IPS-20b (cell line): ENCODE measurements around the gene NPEPL1.

Experiments
- H3K27ac ChIP-seq: one replicate; pipeline ENCODE4 v1.5.1; 2013; ENCODE audit warnings: low read length
- H3K27me3 ChIP-seq: 2 replicates; pipeline ENCODE4 v1.6.1; 2013; ENCODE audit warnings: mild to moderate bottlenecking, low read length, inconsistent platforms; ENCODE audit not compliant: insufficient read depth
- H3K36me3 ChIP-seq: 2 replicates; pipeline ENCODE4 v1.6.1; 2013; ENCODE audit warnings: low read depth, mild to moderate bottlenecking, inconsistent platforms, low read length, moderate library complexity; ENCODE audit not compliant: insufficient read depth
- H3K4me1 ChIP-seq: 2 replicates; pipeline ENCODE4 v1.6.1; 2013; ENCODE audit warnings: mild to moderate bottlenecking, control low read depth, inconsistent platforms, low read length, moderate library complexity; ENCODE audit not compliant: insufficient read depth
- H3K4me3 ChIP-seq: 2 replicates; pipeline ENCODE4 v1.5.1; 2013; ENCODE audit warnings: mild to moderate bottlenecking, low read length, inconsistent platforms
- H3K9ac ChIP-seq: 2 replicates; pipeline ENCODE4 v1.6.1; 2013; ENCODE audit warnings: low read depth, mild to moderate bottlenecking, inconsistent platforms, low read length, moderate library complexity
- H3K9me3 ChIP-seq: 2 replicates; pipeline ENCODE4 v1.6.1; 2013; ENCODE audit warnings: mild to moderate bottlenecking, low read depth, low read length, inconsistent platforms; ENCODE audit not compliant: insufficient read depth

The NPEPL1 gene

GRCh38 chr20:58706150-58706892 lies 13.7 kb downstream of the NPEPL1 start:
- Histone ChIP-seq H3K4me3 (no peak overlapping the region), H3K9me3 (0 out of 2 replicates have a peak, but pooled peaks cover 3% of the 10 kb centered on the region), H3K36me3 (peaks cover 45% of the 10 kb centered on the region), H3K4me1 (no peaks in the 10 kb centered on the region), H3K27me3 (no peaks in the 10 kb centered on the region), H3K27ac (no peak overlapping the region), H3K9ac (no peak overlapping the region)

- 0 out of 2 replicates have a peak, but pooled peaks cover 3% of the 10 kb centered on the region for H3K9me3 ChIP-seq
- H3K4me1 ChIP-seq: no peaks in the 10 kb centered on the region
- peaks cover 38% of the 10 kb centered on the region for H3K36me3 ChIP-seq
- no peak overlapping the region for H3K4me3 ChIP-seq
- H3K27me3 ChIP-seq: no peaks in the 10 kb centered on the region
- H3K27ac ChIP-seq: no peak overlapping the region
- H3K9ac ChIP-seq: no peak overlapping the region
Observed at GRCh38 chr20:58706975-58707681, 14.5 kb downstream of the NPEPL1 start.

GRCh38 chr20:58707770-58708169 lies 15.2 kb downstream of the NPEPL1 start:
- 0 out of 2 replicates have a peak, but pooled peaks cover 3% of the 10 kb centered on the region for H3K9me3 ChIP-seq
- H3K4me1 ChIP-seq: no peaks in the 10 kb centered on the region
- H3K36me3 ChIP-seq: peaks cover 31% of the 10 kb centered on the region
- no peak overlapping the region for H3K9ac ChIP-seq
- no peak overlapping the region for H3K4me3 ChIP-seq
- H3K27me3 ChIP-seq: no peaks in the 10 kb centered on the region
- H3K27ac ChIP-seq: no peak overlapping the region

GRCh38 chr20:58708246-58708931 lies 15.8 kb downstream of the NPEPL1 start:
- Histone ChIP-seq H3K4me3 (no peak overlapping the region), H3K36me3 (peaks cover 25% of the 10 kb centered on the region), H3K4me1 (no peaks in the 10 kb centered on the region), H3K9me3 (0 out of 2 replicates have a peak, but pooled peaks cover 3% of the 10 kb centered on the region), H3K9ac (no peak overlapping the region), H3K27me3 (no peaks in the 10 kb centered on the region), H3K27ac (no peak overlapping the region)

GRCh38 chr20:58709013-58709702 lies 16.6 kb downstream of the NPEPL1 start:
- no peaks in the 10 kb centered on the region for H3K4me1 ChIP-seq
- H3K36me3 ChIP-seq: peaks cover 17% of the 10 kb centered on the region
- H3K4me3 ChIP-seq: no peak overlapping the region
- H3K27me3 ChIP-seq: no peaks in the 10 kb centered on the region
- H3K9me3 ChIP-seq: 0 out of 2 replicates have a peak, but pooled peaks cover 3% of the 10 kb centered on the region
- H3K27ac ChIP-seq: no peak overlapping the region
- H3K9ac ChIP-seq: no peak overlapping the region

GRCh38 chr20:58709703-58710039 lies 17.1 kb downstream of the NPEPL1 start:
- no peaks in the 10 kb centered on the region for H3K4me1 ChIP-seq
- H3K9ac ChIP-seq: no peak overlapping the region
- H3K27me3 ChIP-seq: no peaks in the 10 kb centered on the region
- H3K27ac ChIP-seq: no peak overlapping the region
- peaks cover 12% of the 10 kb centered on the region; the same call in 1 of the 2 replicates for H3K36me3 ChIP-seq
- H3K9me3 ChIP-seq: no peaks in the 10 kb centered on the region
- no peak overlapping the region for H3K4me3 ChIP-seq

GRCh38 chr20:58710481-58711265 lies 18.1 kb downstream of the NPEPL1 start:
- Histone ChIP-seq H3K9ac (no peak overlapping the region), H3K4me3 (no peak overlapping the region), H3K27me3 (no peaks in the 10 kb centered on the region), H3K36me3 (peaks cover 3% of the 10 kb centered on the region; the same call in 1 of the 2 replicates), H3K27ac (no peak overlapping the region), H3K9me3 (no peaks in the 10 kb centered on the region), H3K4me1 (no peaks in the 10 kb centered on the region)

- H3K9ac ChIP-seq: no peak overlapping the region
- no peaks in the 10 kb centered on the region for H3K9me3 ChIP-seq
- H3K4me3 ChIP-seq: no peak overlapping the region
- no peaks in the 10 kb centered on the region for H3K27me3 ChIP-seq
- no peaks in the 10 kb centered on the region for H3K4me1 ChIP-seq
- H3K36me3 ChIP-seq: no peaks in the 10 kb centered on the region; the same call in 1 of the 2 replicates
- H3K27ac ChIP-seq: no peak overlapping the region
Observed at GRCh38 chr20:58711266-58712051, 18.9 kb downstream of the NPEPL1 start.

GRCh38 chr20:58712151-58712791 lies 19.7 kb downstream of the NPEPL1 start:
- Histone ChIP-seq H3K4me3 (no peak overlapping the region), H3K9ac (no peak overlapping the region), H3K27ac (no peak overlapping the region), H3K4me1 (no peaks in the 10 kb centered on the region), H3K36me3 (no peaks in the 10 kb centered on the region; the same call in 1 of the 2 replicates), H3K9me3 (no peaks in the 10 kb centered on the region), H3K27me3 (no peaks in the 10 kb centered on the region)
